Gastrocnemius medialis (tissue), 4 donors: Measurements from ENCODE around the gene KIAA0040. TPM values are rescaled to one million over a fixed set of nuclear protein-coding genes. Genes with fewer than 3 reads are reported as not detected.

Experiments used
- ATAC-seq, 2 donors: fragments of 150-250 bp; one replicate each; pipeline ENCODE4 v1.9.1; 2016
- DNase-seq, 2 donors: peaks; one replicate each; pipeline ENCODE4 v3.0.0-alpha.2; 2019
- H3K27ac ChIP-seq, 4 donors: fragments of 200-600 bp; sonication (generic); 1 replicate in 1 of 4; 2 replicates in 3 of 4; pipeline ENCODE4 v1.5.1; 2016 to 2018; ENCODE audit warnings: mild to moderate bottlenecking in 2 of 4, moderate library complexity in 1 of 4
- H3K27me3 ChIP-seq, 3 donors: fragments of 200-600 bp; sonication (generic) in 2 of 3; 1 replicate in 1 of 3; 2 replicates in 2 of 3; pipeline versions ENCODE4 v1.5.1 to v1.6.0; 2016 to 2019; ENCODE audit warnings: mild to moderate bottlenecking in 1 of 3, moderate library complexity in 1 of 3
- H3K36me3 ChIP-seq, 2 donors: fragments of 200-600 bp; sonication (generic) in 1 of 2; one replicate each; pipeline ENCODE4 v1.5.1; 2017 to 2018
- H3K4me1 ChIP-seq, 2 donors: fragments of 200-600 bp; sonication (generic) in 1 of 2; one replicate each; pipeline ENCODE4 v1.5.1; 2016 to 2017; ENCODE audit warnings: mild to moderate bottlenecking in 2 of 2
- H3K4me3 ChIP-seq, 4 donors: fragments of 200-600 bp; sonication (generic) in 3 of 4; 1 replicate in 1 of 4; 2 replicates in 3 of 4; pipeline ENCODE4 v1.5.1; 2016 to 2019; ENCODE audit warnings: mild to moderate bottlenecking in 2 of 4
- H3K9me3 ChIP-seq, 3 donors: fragments of 200-600 bp; sonication (generic) in 2 of 3; 1 replicate in 1 of 3; 2 replicates in 2 of 3; pipeline ENCODE4 v1.5.1; 2016 to 2019
- POLR2A ChIP-seq, 2 donors: fragments of 450-650 bp; IDR thresholded peaks; one replicate each; pipeline ENCODE4 v1.6.1; 2017; ENCODE audit warnings: antibody characterized with exemption in 2 of 2, mild to moderate bottlenecking in 2 of 2, moderate library complexity in 2 of 2
- in situ Hi-C, 4 donors: fragments of 200-750 bp; cut with MboI; loops; one replicate each; pipeline versions ENCODE4 v1.15.0 to v1.8.0; 2017; ENCODE audit warnings: low sequenced_read_pairs in 4 of 4
- intact Hi-C: fragments of 100-400 bp; cut with DNase I; formaldehyde crosslinking; loops from one replicate; pipeline ENCODE4 v1.15.1; 2023; ENCODE audit warnings: low total_unique reads
- total RNA-seq, 4 donors: library from RNA; depleted of rRNA; stranded (reverse); fragments of >200 nt; gene quantifications; one replicate each; pipeline versions ENCODE4 v1.1.0 to v1.2.3, GENCODE V29; 2016
- TF ChIP-seq, protein P1 (sequence below), 5 experiments: fragments of 450-650 bp in 3 of 5; fragments of 200-600 bp in 2 of 5; sonication (generic) in 2 of 5; IDR thresholded peaks in 4 of 5; conservative IDR thresholded peaks in 1 of 5; 1 replicate in 4 of 5; 2 replicates in 1 of 5; pipeline ENCODE4 v1.5.1; 2016 to 2019; ENCODE audit warnings: antibody characterized with exemption in 5 of 5, mild to moderate bottlenecking in 3 of 5, moderate library complexity in 3 of 5

Gene KIAA0040
- total RNA-seq, 4 donors from 2014 or later, result 17.5 to 33.1 (median 19.5) TPM

GRCh38 chr1:175182201-175182746 lies 10.3 kb downstream of the KIAA0040 start:
- intact Hi-C loops (no loop called here), in situ Hi-C loops (no loop called here)
- Histone ChIP-seq H3K4me3 (no peak overlapping the region), H3K27ac (no peak overlapping the region), H3K9me3 (no peaks in the 10 kb centered on the region), H3K4me1 (peaks cover 0 to 52% of the 10 kb centered on the region in 2 donors), H3K27me3 (no peaks in the 10 kb centered on the region), H3K36me3 (no peaks in the 10 kb centered on the region)
- no peak for TF ChIP-seq POLR2A (IDR thresholded peaks at IDR 0.05)
- TF ChIP-seq, protein P1, sequence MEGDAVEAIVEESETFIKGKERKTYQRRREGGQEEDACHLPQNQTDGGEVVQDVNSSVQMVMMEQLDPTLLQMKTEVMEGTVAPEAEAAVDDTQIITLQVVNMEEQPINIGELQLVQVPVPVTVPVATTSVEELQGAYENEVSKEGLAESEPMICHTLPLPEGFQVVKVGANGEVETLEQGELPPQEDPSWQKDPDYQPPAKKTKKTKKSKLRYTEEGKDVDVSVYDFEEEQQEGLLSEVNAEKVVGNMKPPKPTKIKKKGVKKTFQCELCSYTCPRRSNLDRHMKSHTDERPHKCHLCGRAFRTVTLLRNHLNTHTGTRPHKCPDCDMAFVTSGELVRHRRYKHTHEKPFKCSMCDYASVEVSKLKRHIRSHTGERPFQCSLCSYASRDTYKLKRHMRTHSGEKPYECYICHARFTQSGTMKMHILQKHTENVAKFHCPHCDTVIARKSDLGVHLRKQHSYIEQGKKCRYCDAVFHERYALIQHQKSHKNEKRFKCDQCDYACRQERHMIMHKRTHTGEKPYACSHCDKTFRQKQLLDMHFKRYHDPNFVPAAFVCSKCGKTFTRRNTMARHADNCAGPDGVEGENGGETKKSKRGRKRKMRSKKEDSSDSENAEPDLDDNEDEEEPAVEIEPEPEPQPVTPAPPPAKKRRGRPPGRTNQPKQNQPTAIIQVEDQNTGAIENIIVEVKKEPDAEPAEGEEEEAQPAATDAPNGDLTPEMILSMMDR (IDR thresholded peaks at IDR 0.05 in 4 of 5, conservative IDR thresholded peaks at IDR 0.05 in 1 of 5), result no peak
- DNase-seq, result no peak
- ATAC-seq, result no peak

GRCh38 chr1:175179837-175180590 lies 12.6 kb downstream of the KIAA0040 start:
- DNase-seq, result no peak
- H3K9me3 ChIP-seq, result no peaks in the 10 kb centered on the region
- peaks cover 0 to 31% of the 10 kb centered on the region in 2 donors for H3K4me1 ChIP-seq
- H3K27ac ChIP-seq, result no peak overlapping the region
- intact Hi-C loops, result no loop called here
- TF ChIP-seq POLR2A (IDR thresholded peaks at IDR 0.05), result no peak
- TF ChIP-seq, protein P1 (IDR thresholded peaks at IDR 0.05 in 4 of 5, conservative IDR thresholded peaks at IDR 0.05 in 1 of 5), result no peak
- H3K4me3 ChIP-seq, result no peak overlapping the region
- H3K27me3 ChIP-seq, result no peaks in the 10 kb centered on the region
- in situ Hi-C loops, result no loop called here
- ATAC-seq, result no peak
- H3K36me3 ChIP-seq, result peaks cover 0 to 4% of the 10 kb centered on the region in 2 donors

DNA sequence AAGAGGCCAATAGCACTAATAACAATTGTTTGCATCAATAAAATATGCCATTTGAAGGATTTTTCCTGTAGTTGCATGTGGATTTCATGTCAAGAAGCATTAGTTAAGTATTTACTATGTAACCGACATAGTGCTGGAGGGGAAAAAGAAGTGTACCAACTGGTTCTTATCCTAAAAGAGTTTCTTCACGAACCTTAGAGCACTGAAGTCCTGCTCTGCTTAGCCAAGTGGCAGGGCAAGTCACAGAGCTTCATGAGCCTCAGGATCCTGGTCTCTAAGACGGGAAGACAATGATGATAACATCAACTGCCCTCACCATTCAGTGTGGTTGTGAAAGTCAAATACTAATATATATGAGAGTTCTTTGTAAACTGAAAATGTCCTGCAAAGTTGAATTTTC lies 14.1 kb downstream of the KIAA0040 start:
- Histone ChIP-seq H3K27me3 (no peaks in the 10 kb centered on the region), H3K4me3 (no peak overlapping the region), H3K9me3 (no peaks in the 10 kb centered on the region), H3K27ac (no peak overlapping the region), H3K4me1 (peaks cover 0 to 19% of the 10 kb centered on the region in 2 donors), H3K36me3 (peaks cover 0 to 4% of the 10 kb centered on the region in 2 donors)
- DNase-seq (no peak), ATAC-seq (no peak)
- intact Hi-C loops (no loop called here), in situ Hi-C loops (no loop called here)
- TF ChIP-seq, protein P1 (IDR thresholded peaks at IDR 0.05 in 4 of 5, conservative IDR thresholded peaks at IDR 0.05 in 1 of 5), result no peak
- no peak for TF ChIP-seq POLR2A (IDR thresholded peaks at IDR 0.05)

DNA sequence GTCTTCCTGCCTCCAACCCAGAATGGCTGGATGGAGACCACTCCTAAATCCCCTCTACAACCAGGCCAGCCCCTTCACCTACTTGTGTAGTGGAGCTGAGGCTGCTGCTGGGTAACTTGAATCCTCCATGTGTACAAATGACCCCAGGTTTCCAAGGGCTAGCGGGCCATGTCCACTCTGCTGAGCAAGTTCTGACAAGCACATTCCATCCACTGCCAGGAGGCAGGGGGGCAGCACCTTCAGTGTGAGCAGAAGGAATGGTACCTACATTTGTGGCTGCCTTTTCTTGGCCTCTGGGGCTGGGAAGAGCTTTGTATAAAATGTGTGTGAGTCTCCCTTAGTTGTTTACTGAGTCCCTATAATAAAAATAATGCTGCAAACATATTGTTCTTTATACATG lies 14.5 kb downstream of the KIAA0040 start:
- no peak for ATAC-seq
- H3K27ac ChIP-seq, result no peak overlapping the region
- intact Hi-C loops (no loop called here), in situ Hi-C loops (no loop called here)
- no peaks in the 10 kb centered on the region for H3K9me3 ChIP-seq
- peaks cover 0 to 15% of the 10 kb centered on the region in 2 donors for H3K4me1 ChIP-seq
- TF ChIP-seq, protein P1 (IDR thresholded peaks at IDR 0.05 in 4 of 5, conservative IDR thresholded peaks at IDR 0.05 in 1 of 5), result no peak
- no peak for TF ChIP-seq POLR2A (IDR thresholded peaks at IDR 0.05)
- DNase-seq, result no peak
- no peak overlapping the region for H3K4me3 ChIP-seq
- peaks cover 0 to 4% of the 10 kb centered on the region in 2 donors for H3K36me3 ChIP-seq
- H3K27me3 ChIP-seq, result no peaks in the 10 kb centered on the region
